Subcutaneous adipose tissue (tissue), 4 donors: Measurements from ENCODE around the gene USP10. TPM values are rescaled to one million over a fixed set of nuclear protein-coding genes. Genes with fewer than 3 reads are reported as not detected.

Source experiments
- total RNA-seq, 4 donors: library from RNA; depleted of rRNA; stranded (reverse); fragments of >200 nt; gene quantifications; one replicate each; pipeline ENCODE4 v1.1.0, GENCODE V29; 2016
- TF ChIP-seq, protein P1 (sequence below): fragments of 450-650 bp; IDR thresholded peaks from one replicate; pipeline ENCODE4 v1.5.1; 2016; ENCODE audit warnings: low read depth, mild to moderate bottlenecking, control low read depth, antibody characterized with exemption, moderate library complexity

Gene USP10
- total RNA-seq, 4 donors from 2014 or later = 29.7 to 85.1 (median 43.5) TPM

GRCh38 chr16:84692451-84693214 lies 7.2 kb upstream of the USP10 start:
- TF ChIP-seq, protein P1, sequence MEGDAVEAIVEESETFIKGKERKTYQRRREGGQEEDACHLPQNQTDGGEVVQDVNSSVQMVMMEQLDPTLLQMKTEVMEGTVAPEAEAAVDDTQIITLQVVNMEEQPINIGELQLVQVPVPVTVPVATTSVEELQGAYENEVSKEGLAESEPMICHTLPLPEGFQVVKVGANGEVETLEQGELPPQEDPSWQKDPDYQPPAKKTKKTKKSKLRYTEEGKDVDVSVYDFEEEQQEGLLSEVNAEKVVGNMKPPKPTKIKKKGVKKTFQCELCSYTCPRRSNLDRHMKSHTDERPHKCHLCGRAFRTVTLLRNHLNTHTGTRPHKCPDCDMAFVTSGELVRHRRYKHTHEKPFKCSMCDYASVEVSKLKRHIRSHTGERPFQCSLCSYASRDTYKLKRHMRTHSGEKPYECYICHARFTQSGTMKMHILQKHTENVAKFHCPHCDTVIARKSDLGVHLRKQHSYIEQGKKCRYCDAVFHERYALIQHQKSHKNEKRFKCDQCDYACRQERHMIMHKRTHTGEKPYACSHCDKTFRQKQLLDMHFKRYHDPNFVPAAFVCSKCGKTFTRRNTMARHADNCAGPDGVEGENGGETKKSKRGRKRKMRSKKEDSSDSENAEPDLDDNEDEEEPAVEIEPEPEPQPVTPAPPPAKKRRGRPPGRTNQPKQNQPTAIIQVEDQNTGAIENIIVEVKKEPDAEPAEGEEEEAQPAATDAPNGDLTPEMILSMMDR = no peak

- TF ChIP-seq, protein P1 = no peak
Measured at GRCh38 chr16:84694980-84695379, 4.8 kb upstream of the USP10 start.

- TF ChIP-seq, protein P1 = no peak
Measured at GRCh38 chr16:84699147-84699711, 571 bp upstream of the USP10 start.

GRCh38 chr16:84700446-84701300 lies 873 bp downstream of the USP10 start:
- TF ChIP-seq, protein P1 = no peak

GRCh38 chr16:84703681-84704080 lies 3.9 kb downstream of the USP10 start:
- TF ChIP-seq, protein P1 = no peak

- TF ChIP-seq, protein P1 = no peak
Measured at GRCh38 chr16:84704253-84704652, 4.5 kb downstream of the USP10 start.

DNA sequence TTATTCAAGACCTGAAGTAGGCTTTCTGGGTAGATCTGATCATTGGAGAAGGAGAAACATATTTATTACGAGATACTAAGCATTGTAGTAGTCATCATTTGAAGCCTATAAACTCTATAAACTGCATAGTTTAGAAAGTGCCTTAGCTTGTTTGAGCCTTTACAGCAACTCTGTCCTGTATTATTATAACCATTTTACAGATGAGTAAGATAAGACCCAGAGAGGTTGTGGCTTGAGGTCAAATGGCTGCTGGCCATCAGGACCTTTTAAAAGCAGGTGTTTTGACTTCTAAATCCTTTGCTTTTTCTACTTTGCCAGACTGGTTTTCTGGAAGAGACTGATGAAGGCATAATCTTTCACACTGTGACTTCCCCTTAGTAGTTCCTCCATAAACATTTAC lies 7.1 kb downstream of the USP10 start:
- TF ChIP-seq, protein P1 = no peak
